Pancreas (tissue), 10 donors: ENCODE measurements around the gene OR5M8. TPM values are rescaled to one million over a fixed set of nuclear protein-coding genes. Genes with fewer than 3 reads are reported as not detected.

Source experiments
- ATAC-seq, 4 donors: fragments of 200-7000 bp; cut with Tn5 transposase; one replicate each; pipeline versions ENCODE4 v1.8.0 to v1.9.1; 2020; ENCODE audit warnings: mild to moderate bottlenecking in 4 of 4, moderate library complexity in 4 of 4
- DNase-seq, 6 donors: peaks; one replicate each; pipeline ENCODE4 v3.0.0-alpha.2; 2020
- FAIRE-seq: peaks from 2 replicates; lab custom pipeline; 2012; peaks lifted over from hg19 to GRCh38; lab: Jason Lieb, UNC
- H3K27ac ChIP-seq, 4 donors: fragments of 200-600 bp; sonication (generic); 1 replicate in 3 of 4; 2 replicates in 1 of 4; pipeline versions ENCODE4 v1.5.0 to v1.8.0; 2020
- H3K27me3 ChIP-seq, 4 donors: fragments of 200-600 bp; one replicate each; pipeline ENCODE4 v1.8.0; 2021
- H3K36me3 ChIP-seq, 3 donors: fragments of 200-600 bp; sonication (generic) in 1 of 3; one replicate each; pipeline versions ENCODE4 v1.5.0 to v1.8.0; 2020 to 2021
- H3K4me1 ChIP-seq, 3 donors: fragments of 200-600 bp; one replicate each; pipeline ENCODE4 v1.8.0; 2021
- H3K4me3 ChIP-seq, 4 donors: fragments of 200-600 bp; sonication (generic) in 2 of 4; one replicate each; pipeline versions ENCODE4 v1.5.0 to v1.8.0; 2020 to 2021
- H3K9me3 ChIP-seq, 4 donors: fragments of 200-600 bp; one replicate each; pipeline ENCODE4 v1.8.0; 2021
- WGBS, 2 donors: extraction: QIAGEN DNeasy Blood & Tissue Kit; methylation state at CpG; one replicate each; pipeline ENCODE4 v1.1.7; 2013; 5-methylcytosine and 5-hydroxymethylcytosine counted together
- intact Hi-C, 3 donors: fragments of 100-400 bp; cut with DNase I; formaldehyde crosslinking; loops; one replicate each; pipeline versions ENCODE4 v1.11.1 to v1.14.2; 2022
- polyA plus RNA-seq, 2 donors: library from polyadenylated mRNA; stranded (reverse); fragments of 200-250 nt; gene quantifications; one replicate each; pipeline ENCODE4 v1.2.3, GENCODE V29; 2013
- total RNA-seq, 6 donors: library from RNA; stranded (reverse); fragmentation: NEBNext Ultra II Directional in 4 of 6; extraction: Animal tissue kit (Norgen Biotek cat#: 25700) in 4 of 6; gene quantifications; one replicate each; pipeline versions ENCODE4 v1.2.1 to v1.2.4, GENCODE V29; 2021 to 2023
- TF ChIP-seq, protein P1 (sequence below), 4 donors: fragments of 200-600 bp; sonication (generic) in 3 of 4; IDR thresholded peaks; one replicate each; pipeline versions ENCODE4 v1.5.0 to v1.8.0; 2021; ENCODE audit warnings: antibody characterized with exemption in 4 of 4
- donor health status: healthy with polysubstance abuse.
- donor health status: DM: no; HTN: no; CAD: no; lungs with moderate emphysema.
- donor health status: DM: no; HTN: no; CAD: no.
- donor health status: control.
- donor health status: control.
- donor health status: Bipolar disorder and iron deficiency.
- donor health status: DM: yes; HTN: yes; CAD: no.
- donor health status: DM: no; HTN: no; CAD: no.
- donor health status: DM: no; HTN: no; CAD: no.
- donor health status: DM: yes; HTN: yes; CAD: no.

Gene OR5M8
- total and polyA plus RNA-seq, 8 donors, result not detected

DNA sequence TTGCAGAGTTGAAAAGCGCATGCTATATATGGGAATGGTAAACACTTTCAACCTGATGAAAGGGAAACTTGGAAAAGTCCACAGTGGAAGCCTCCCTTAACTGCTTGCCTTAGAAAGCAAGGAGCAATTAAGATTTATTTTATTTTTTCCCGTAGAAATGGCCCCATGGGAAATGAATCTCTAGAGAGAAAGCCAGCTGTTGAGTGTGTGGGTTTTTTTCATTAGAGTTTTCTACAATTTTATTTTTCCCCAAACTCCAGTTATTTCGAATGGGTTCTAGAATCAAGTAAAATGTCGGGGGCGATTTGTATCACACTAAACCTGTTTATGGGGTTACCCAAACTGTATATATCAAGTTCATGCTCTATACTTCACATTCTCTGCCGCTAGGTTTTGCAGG, 17.9 kb downstream of the OR5M8 start, which contains the start of gene OR5M3:
Gene OR5M3, minus strand, starts transcription at position 101 of the 400 bp plus-strand sequence. CDS start 2,855 bp downstream, outside the sequence.
- intact Hi-C loops, result no loop called here
- DNase-seq (no peak), ATAC-seq (no peak), FAIRE-seq (no peak)
- WGBS, 2 donors, result 78 to 83% methylated on average over 6 of the region's 6 CpGs
- TF ChIP-seq, protein P1, sequence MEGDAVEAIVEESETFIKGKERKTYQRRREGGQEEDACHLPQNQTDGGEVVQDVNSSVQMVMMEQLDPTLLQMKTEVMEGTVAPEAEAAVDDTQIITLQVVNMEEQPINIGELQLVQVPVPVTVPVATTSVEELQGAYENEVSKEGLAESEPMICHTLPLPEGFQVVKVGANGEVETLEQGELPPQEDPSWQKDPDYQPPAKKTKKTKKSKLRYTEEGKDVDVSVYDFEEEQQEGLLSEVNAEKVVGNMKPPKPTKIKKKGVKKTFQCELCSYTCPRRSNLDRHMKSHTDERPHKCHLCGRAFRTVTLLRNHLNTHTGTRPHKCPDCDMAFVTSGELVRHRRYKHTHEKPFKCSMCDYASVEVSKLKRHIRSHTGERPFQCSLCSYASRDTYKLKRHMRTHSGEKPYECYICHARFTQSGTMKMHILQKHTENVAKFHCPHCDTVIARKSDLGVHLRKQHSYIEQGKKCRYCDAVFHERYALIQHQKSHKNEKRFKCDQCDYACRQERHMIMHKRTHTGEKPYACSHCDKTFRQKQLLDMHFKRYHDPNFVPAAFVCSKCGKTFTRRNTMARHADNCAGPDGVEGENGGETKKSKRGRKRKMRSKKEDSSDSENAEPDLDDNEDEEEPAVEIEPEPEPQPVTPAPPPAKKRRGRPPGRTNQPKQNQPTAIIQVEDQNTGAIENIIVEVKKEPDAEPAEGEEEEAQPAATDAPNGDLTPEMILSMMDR (IDR thresholded peaks at IDR 0.05), result no peak
- no peaks in the 10 kb centered on the region for H3K4me1 ChIP-seq
- no peaks in the 10 kb centered on the region for H3K36me3 ChIP-seq
- no peaks in the 10 kb centered on the region for H3K27me3 ChIP-seq
- no peak within 1 kb of the TSS for H3K27ac ChIP-seq
- H3K9me3 ChIP-seq, result no peaks in the 10 kb centered on the region
- no peak within 1 kb of the TSS for H3K4me3 ChIP-seq

DNA sequence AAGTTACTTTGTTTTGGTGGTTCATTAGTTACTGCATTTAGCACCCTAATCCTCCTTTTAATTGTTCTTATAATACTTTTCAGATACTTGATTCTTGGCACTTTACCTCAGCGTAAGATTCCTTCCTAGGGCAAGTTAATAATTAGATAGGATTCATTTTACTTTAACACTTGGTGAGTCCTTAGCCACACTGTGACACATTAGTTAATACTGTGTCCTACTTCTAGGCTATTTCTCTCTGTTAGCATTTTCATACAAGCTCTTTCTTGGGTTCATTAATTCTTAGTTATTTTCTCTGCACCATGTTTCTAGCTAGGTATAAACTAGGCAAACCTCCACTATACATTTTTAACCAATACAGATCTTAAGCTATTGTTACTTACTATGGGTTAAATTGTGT, 34.1 kb downstream of the OR5M8 start:
- Histone ChIP-seq H3K36me3 (no peaks in the 10 kb centered on the region), H3K27ac (no peak overlapping the region), H3K4me1 (no peaks in the 10 kb centered on the region), H3K4me3 (no peak overlapping the region), H3K9me3 (no peaks in the 10 kb centered on the region), H3K27me3 (no peaks in the 10 kb centered on the region)
- no peak for FAIRE-seq
- ATAC-seq, result no peak
- WGBS, 2 donors, result 37 to 38% methylated on average over 1 of the region's 1 CpG
- intact Hi-C loops, result no loop called here
- DNase-seq, result no peak
- TF ChIP-seq, protein P1 (IDR thresholded peaks at IDR 0.05), result no peak

- no peaks in the 10 kb centered on the region for H3K4me1 ChIP-seq
- no peak for FAIRE-seq
- intact Hi-C loops, result no loop called here
- WGBS, 2 donors, result 57 to 59% methylated on average over 4 of the region's 4 CpGs
- ATAC-seq, result no peak
- no peaks in the 10 kb centered on the region for H3K36me3 ChIP-seq
- TF ChIP-seq, protein P1 (IDR thresholded peaks at IDR 0.05), result no peak
- no peaks in the 10 kb centered on the region for H3K9me3 ChIP-seq
- DNase-seq, result no peak
- no peaks in the 10 kb centered on the region for H3K27me3 ChIP-seq
- no peak overlapping the region for H3K4me3 ChIP-seq
- no peak overlapping the region for H3K27ac ChIP-seq
These were observed 37.6 kb downstream of the OR5M8 start for GRCh38 chr11:56453521-56453920.

Other genes with a start within 250 kb of the OR5M8 start
- gene OR5T3, start 239.1 kb downstream of the OR5M8 start, total RNA-seq, result not detected
- not detected for gene OR5T3, start 239.1 kb downstream of the OR5M8 start, polyA plus RNA-seq
- not detected for gene OR5T1, start 217.2 kb downstream of the OR5M8 start, total RNA-seq
- gene OR5T1, start 217.2 kb downstream of the OR5M8 start, polyA plus RNA-seq, result not detected
- gene OR8H1, start 199.1 kb downstream of the OR5M8 start, total RNA-seq, result not detected
- not detected for gene OR8H1, start 199.1 kb downstream of the OR5M8 start, polyA plus RNA-seq
- gene OR8K3, start 176.2 kb downstream of the OR5M8 start, total RNA-seq, result not detected
- gene OR8K3, start 176.2 kb downstream of the OR5M8 start, polyA plus RNA-seq, result not detected
- not detected for gene OR8K1, start 145.3 kb downstream of the OR5M8 start, total RNA-seq
- not detected for gene OR8K1, start 145.3 kb downstream of the OR5M8 start, polyA plus RNA-seq
- not detected for gene OR8J1, start 137.1 kb downstream of the OR5M8 start, total RNA-seq
- not detected for gene OR8J1, start 137.1 kb downstream of the OR5M8 start, polyA plus RNA-seq
- gene OR8U1, start 115.7 kb downstream of the OR5M8 start, total RNA-seq, result not detected
- gene OR8U1, start 115.7 kb downstream of the OR5M8 start, polyA plus RNA-seq, result under 1 TPM in 1 of 2 donors, not detected in 1; 0.09 TPM
- not detected for gene OR5AL1, start 78.7 kb downstream of the OR5M8 start, total RNA-seq
- gene OR5AL1, start 78.7 kb downstream of the OR5M8 start, polyA plus RNA-seq, result not detected
- not detected for gene OR5M3, start 18.0 kb downstream of the OR5M8 start, total RNA-seq
- gene OR5M3, start 18.0 kb downstream of the OR5M8 start, polyA plus RNA-seq, result not detected
- not detected for gene OR5M11, start 51.9 kb upstream of the OR5M8 start, total RNA-seq
- not detected for gene OR5M11, start 51.9 kb upstream of the OR5M8 start, polyA plus RNA-seq
- gene OR5M10, start 86.4 kb upstream of the OR5M8 start, total RNA-seq, result not detected
- not detected for gene OR5M10, start 86.4 kb upstream of the OR5M8 start, polyA plus RNA-seq
- not detected for gene OR5M1, start 123.5 kb upstream of the OR5M8 start, total RNA-seq
- gene OR5M1, start 123.5 kb upstream of the OR5M8 start, polyA plus RNA-seq, result not detected
- not detected for gene OR5AP2, start 151.1 kb upstream of the OR5M8 start, total RNA-seq
- not detected for gene OR5AP2, start 151.1 kb upstream of the OR5M8 start, polyA plus RNA-seq
- gene OR5AR1, start 172.3 kb upstream of the OR5M8 start, total RNA-seq, result not detected
- gene OR5AR1, start 172.3 kb upstream of the OR5M8 start, polyA plus RNA-seq, result not detected
- gene OR9G1, start 207.7 kb upstream of the OR5M8 start, total RNA-seq, result not detected
- gene OR9G1, start 207.7 kb upstream of the OR5M8 start, polyA plus RNA-seq, result not detected